ENCODE data around the gene SOCS4. TPM values are rescaled to one million over a fixed set of nuclear protein-coding genes. Genes with fewer than 3 reads are reported as not detected.

The SOCS4 gene
- polyA plus RNA-seq, 1 experiment = 11.1 TPM

- Histone ChIP-seq H3K9me3 (ENCODE audit: control insufficient read depth, insufficient read depth, low read length) (peaks cover 6% of the 10 kb centered on the region; the same call in 1 of the 2 replicates), H3K27ac (ENCODE audit: low read depth, low read length) (no peak overlapping the region), H3K4me3 (ENCODE audit: low read depth, low read length) (peak overlapping the region; percentile 99; the same call in 1 of the 2 replicates), H3K27me3 (ENCODE audit: control insufficient read depth, insufficient read depth, low read length) (no peaks in the 10 kb centered on the region)
- no peak for DNase-seq (ENCODE audit: low read depth, low spot score)
- POLR2A ChIA-PET = interaction anchor here (0.6 kb wide), 1 partner anchor 134 kb away, joined by 8 read pairs; no protein-coding TSS in a partner anchor
- CTCF ChIA-PET = interaction anchor here (2.9 kb wide), 1 partner anchor 18 kb away, joined by 30 read pairs; no protein-coding TSS in a partner anchor
- no peak for TF ChIP-seq CTCF (IDR thresholded peaks at IDR 0.05; ENCODE audit: low read depth, low read length)
These were observed 26.5 kb downstream of the SOCS4 start for GRCh38 chr14:55053500-55053899.

GRCh38 chr14:55054098-55054497 is 27.1 kb downstream of the SOCS4 start:
- Histone ChIP-seq H3K27ac (ENCODE audit: low read depth, low read length) (no peak overlapping the region), H3K4me3 (ENCODE audit: low read depth, low read length) (no peak overlapping the region), H3K9me3 (ENCODE audit: control insufficient read depth, insufficient read depth, low read length) (peaks cover 6% of the 10 kb centered on the region; the same call in 1 of the 2 replicates), H3K27me3 (ENCODE audit: control insufficient read depth, insufficient read depth, low read length) (no peaks in the 10 kb centered on the region)
- CTCF ChIA-PET = interaction anchor here (1.0 kb wide), 1 partner anchor 36 kb away, joined by 4 read pairs; no protein-coding TSS in a partner anchor
- no peak for DNase-seq (ENCODE audit: low read depth, low spot score)
- TF ChIP-seq CTCF (IDR thresholded peaks at IDR 0.05; ENCODE audit: low read depth, low read length) = no peak
- POLR2A ChIA-PET = interaction anchor here (0.6 kb wide), 2 partner anchors 133 to 142 kb away, joined by 6 to 8 read pairs; no protein-coding TSS in a partner anchor

GRCh38 chr14:55057919-55058318 is 30.9 kb downstream of the SOCS4 start:
- Histone ChIP-seq H3K27me3 (ENCODE audit: control insufficient read depth, insufficient read depth, low read length) (no peaks in the 10 kb centered on the region), H3K27ac (ENCODE audit: low read depth, low read length) (no peak overlapping the region), H3K4me3 (ENCODE audit: low read depth, low read length) (no peak overlapping the region), H3K9me3 (ENCODE audit: control insufficient read depth, insufficient read depth, low read length) (peaks cover 6% of the 10 kb centered on the region; the same call in 1 of the 2 replicates)
- POLR2A ChIA-PET = no interaction called here
- CTCF ChIA-PET = interaction anchor here (0.6 kb wide), 1 partner anchor 134 kb away, joined by 3 read pairs; no protein-coding TSS in a partner anchor
- TF ChIP-seq CTCF (IDR thresholded peaks at IDR 0.05; ENCODE audit: low read depth, low read length) = no peak
- no peak for DNase-seq (ENCODE audit: low read depth, low spot score)

GRCh38 chr14:55059333-55059732 is 32.3 kb downstream of the SOCS4 start:
- H3K27me3 ChIP-seq (ENCODE audit: control insufficient read depth, insufficient read depth, low read length) = no peaks in the 10 kb centered on the region
- no peak for TF ChIP-seq CTCF (IDR thresholded peaks at IDR 0.05; ENCODE audit: low read depth, low read length)
- ChIA-PET CTCF (interaction anchor here (0.5 to 4.0 kb wide), 5 partner anchors 8 to 621 kb away, joined by 3 to 24 read pairs (median 8); partner anchors contain the start of gene MAPK1IP1L), POLR2A (interaction anchor here (0.8 to 1.3 kb wide), 3 partner anchors 8 to 17 kb away, joined by 3 to 8 read pairs (median 4); partner anchors contain the start of gene MAPK1IP1L)
- DNase-seq (ENCODE audit: low read depth, low spot score) = no peak
- peaks cover 6% of the 10 kb centered on the region; the same call in 1 of the 2 replicates for H3K9me3 ChIP-seq (ENCODE audit: control insufficient read depth, insufficient read depth, low read length)
- no peak overlapping the region for H3K27ac ChIP-seq (ENCODE audit: low read depth, low read length)
- no peak overlapping the region for H3K4me3 ChIP-seq (ENCODE audit: low read depth, low read length)

All from AG04450 (cell line).